Glomerular endothelial cell (primary cell): ENCODE results near the gene EWSR1. TPM values are rescaled to one million over a fixed set of nuclear protein-coding genes. Genes with fewer than 3 reads are reported as not detected.

Experiments
- DNase-seq: peaks from one replicate; pipeline ENCODE4 v3.0.0-alpha.2; 2011; ENCODE audit warnings: low read depth, low spot score; ENCODE audit errors: extremely low read depth
- total RNA-seq: library from RNA; depleted of rRNA; stranded (reverse); fragments of >200 nt; gene quantifications from 2 replicates; pipeline ENCODE4 v1.2.3, GENCODE V29; 2015

The EWSR1 gene
- total RNA-seq, 1 donor from 2014 or later = 216 TPM

- DNase-seq = no peak
These were observed 602 bp downstream of the EWSR1 start for GRCh38 chr22:29268511-29269229.

GRCh38 chr22:29269230-29269604, 1.1 kb downstream of the EWSR1 start:
- DNase-seq = no peak

GRCh38 chr22:29269731-29270474, 1.8 kb downstream of the EWSR1 start:
- no peak for DNase-seq

GRCh38 chr22:29270475-29271271, 2.6 kb downstream of the EWSR1 start:
- DNase-seq = no peak

GRCh38 chr22:29272624-29273023, 4.6 kb downstream of the EWSR1 start:
- DNase-seq = no peak

- no peak for DNase-seq
These were observed 7.1 kb downstream of the EWSR1 start for GRCh38 chr22:29275167-29275566.

- no peak for DNase-seq
These were observed 7.9 kb downstream of the EWSR1 start for GRCh38 chr22:29275819-29276565.

- DNase-seq = no peak
These were observed 9.9 kb downstream of the EWSR1 start for GRCh38 chr22:29277927-29278326.

GRCh38 chr22:29284196-29284595, 16.1 kb downstream of the EWSR1 start:
- DNase-seq = no peak

GRCh38 chr22:29288837-29289236, 20.8 kb downstream of the EWSR1 start:
- DNase-seq = no peak

GRCh38 chr22:29290061-29290460, 22.0 kb downstream of the EWSR1 start:
- no peak for DNase-seq

- no peak for DNase-seq
These were observed 23.1 kb downstream of the EWSR1 start for GRCh38 chr22:29291215-29291614.

GRCh38 chr22:29292379-29292778, 24.3 kb downstream of the EWSR1 start:
- DNase-seq = no peak

GRCh38 chr22:29298641-29299040, 30.6 kb downstream of the EWSR1 start:
- no peak for DNase-seq

- no peak for DNase-seq
These were observed 31.2 kb downstream of the EWSR1 start for GRCh38 chr22:29299136-29299900.

- no peak for DNase-seq
These were observed 32.4 kb downstream of the EWSR1 start for GRCh38 chr22:29300467-29300806.

- DNase-seq = no peak
These were observed 32.9 kb downstream of the EWSR1 start for GRCh38 chr22:29300807-29301601.

- DNase-seq = no peak
These were observed 33.8 kb downstream of the EWSR1 start for GRCh38 chr22:29301716-29302401.

GRCh38 chr22:29302402-29302680, 34.3 kb downstream of the EWSR1 start:
- DNase-seq = no peak
